ENCODE data around the gene METTL26. TPM values are rescaled to one million over a fixed set of nuclear protein-coding genes. Genes with fewer than 3 reads are reported as not detected.

METTL26 gene
- 46.0 and 125 TPM in 2 replicates for total RNA-seq (ENCODE audit: low replicate concordance)

DNA sequence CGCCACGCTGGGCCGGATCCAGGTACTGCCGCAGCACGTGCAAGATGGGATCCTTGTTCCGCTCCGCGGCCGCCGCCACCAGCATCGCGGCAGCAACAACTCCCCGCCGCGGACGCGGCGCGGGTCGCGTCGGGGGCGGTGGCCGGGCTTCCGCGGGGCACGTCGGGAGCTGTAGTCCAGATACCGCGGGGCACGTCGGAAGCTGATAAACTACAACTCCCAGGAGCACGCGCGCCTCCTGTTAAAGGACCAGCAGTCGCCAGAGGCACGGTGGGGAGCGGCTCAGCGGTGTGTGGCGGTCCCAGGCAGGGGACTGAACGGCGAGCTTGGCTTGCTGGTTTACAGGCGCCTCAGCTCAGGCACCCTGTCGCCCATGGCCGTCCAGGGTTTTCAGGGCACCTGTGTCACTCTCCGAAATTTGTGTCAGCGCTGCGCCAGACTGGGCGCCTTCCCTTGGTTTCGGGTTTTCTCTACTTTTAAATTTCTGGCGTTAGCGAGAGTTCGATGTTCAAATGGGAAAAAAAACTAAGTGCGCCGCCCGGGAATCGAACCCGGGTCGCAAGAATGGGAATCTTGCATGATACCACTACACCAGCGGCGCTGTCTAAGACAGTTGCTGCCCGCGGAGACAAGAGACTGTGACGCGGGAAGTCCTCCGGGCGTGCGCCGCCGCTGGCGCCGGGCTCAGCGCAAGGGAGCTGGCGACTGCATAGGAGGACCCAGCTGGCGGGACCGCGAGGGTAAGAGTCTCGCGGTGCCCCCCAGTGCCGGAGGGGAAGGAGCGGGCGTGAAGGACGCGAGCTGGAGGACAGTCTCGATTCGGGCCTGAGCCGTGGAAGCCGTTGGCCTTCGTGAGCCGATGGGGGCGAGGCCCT is at the start of gene METTL26:
Gene METTL26 (minus strand): TSS at position 100 of the 875 bp plus-strand sequence. CDS start 15 bp downstream, at position 85.
- peaks cover 12% of the 10 kb centered on the region for H3K79me2 ChIP-seq (ENCODE audit: low read depth)
- peaks cover 5% of the 10 kb centered on the region for H3K27me3 ChIP-seq
- no peak within 1 kb of the TSS for H3K27ac ChIP-seq
- DNase-seq (ENCODE audit: low spot score), result peak; percentile 98
- H3K36me3 Mint-ChIP-seq, result peaks cover 3% of the 10 kb centered on the region
- H3K4me2 ChIP-seq, result peak within 1 kb of the TSS; percentile 83
- H3F3A ChIP-seq (ENCODE audit: low read depth), result peaks cover 28% of the 10 kb centered on the region
- peaks cover 22% of the 10 kb centered on the region for H3K4me1 ChIP-seq
- peak within 1 kb of the TSS; percentile 86 for H2AFZ ChIP-seq (replicated peaks)
- peak within 1 kb of the TSS; percentile 24 for H3K9ac ChIP-seq
- peaks cover 26% of the 10 kb centered on the region for H3K4me1 Mint-ChIP-seq
- H3K9me3 ChIP-seq (ENCODE audit: low read depth), result no peaks in the 10 kb centered on the region
- TF ChIP-seq EZH2 (IDR thresholded peaks at IDR 0.05), result no peak
- TF ChIP-seq EZH2phosphoT487 (IDR thresholded peaks at IDR 0.05), result no peak
- TF ChIP-seq, protein P1, sequence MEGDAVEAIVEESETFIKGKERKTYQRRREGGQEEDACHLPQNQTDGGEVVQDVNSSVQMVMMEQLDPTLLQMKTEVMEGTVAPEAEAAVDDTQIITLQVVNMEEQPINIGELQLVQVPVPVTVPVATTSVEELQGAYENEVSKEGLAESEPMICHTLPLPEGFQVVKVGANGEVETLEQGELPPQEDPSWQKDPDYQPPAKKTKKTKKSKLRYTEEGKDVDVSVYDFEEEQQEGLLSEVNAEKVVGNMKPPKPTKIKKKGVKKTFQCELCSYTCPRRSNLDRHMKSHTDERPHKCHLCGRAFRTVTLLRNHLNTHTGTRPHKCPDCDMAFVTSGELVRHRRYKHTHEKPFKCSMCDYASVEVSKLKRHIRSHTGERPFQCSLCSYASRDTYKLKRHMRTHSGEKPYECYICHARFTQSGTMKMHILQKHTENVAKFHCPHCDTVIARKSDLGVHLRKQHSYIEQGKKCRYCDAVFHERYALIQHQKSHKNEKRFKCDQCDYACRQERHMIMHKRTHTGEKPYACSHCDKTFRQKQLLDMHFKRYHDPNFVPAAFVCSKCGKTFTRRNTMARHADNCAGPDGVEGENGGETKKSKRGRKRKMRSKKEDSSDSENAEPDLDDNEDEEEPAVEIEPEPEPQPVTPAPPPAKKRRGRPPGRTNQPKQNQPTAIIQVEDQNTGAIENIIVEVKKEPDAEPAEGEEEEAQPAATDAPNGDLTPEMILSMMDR (IDR thresholded peaks at IDR 0.05), result no peak
- peaks cover 13% of the 10 kb centered on the region for H3K27me3 Mint-ChIP-seq (ENCODE audit: insufficient read depth, low read depth)
- H4K20me1 ChIP-seq (ENCODE audit: low read depth), result peaks cover 23% of the 10 kb centered on the region
- H3K9me3 Mint-ChIP-seq, result peaks cover 3% of the 10 kb centered on the region
- peak within 1 kb of the TSS; percentile 79 for H3K4me3 ChIP-seq
- H3K27ac Mint-ChIP-seq, result peak within 1 kb of the TSS; percentile 97
- H3K36me3 ChIP-seq, result no peaks in the 10 kb centered on the region
- H3K4me3 Mint-ChIP-seq, result peak within 1 kb of the TSS; percentile 95

DNA sequence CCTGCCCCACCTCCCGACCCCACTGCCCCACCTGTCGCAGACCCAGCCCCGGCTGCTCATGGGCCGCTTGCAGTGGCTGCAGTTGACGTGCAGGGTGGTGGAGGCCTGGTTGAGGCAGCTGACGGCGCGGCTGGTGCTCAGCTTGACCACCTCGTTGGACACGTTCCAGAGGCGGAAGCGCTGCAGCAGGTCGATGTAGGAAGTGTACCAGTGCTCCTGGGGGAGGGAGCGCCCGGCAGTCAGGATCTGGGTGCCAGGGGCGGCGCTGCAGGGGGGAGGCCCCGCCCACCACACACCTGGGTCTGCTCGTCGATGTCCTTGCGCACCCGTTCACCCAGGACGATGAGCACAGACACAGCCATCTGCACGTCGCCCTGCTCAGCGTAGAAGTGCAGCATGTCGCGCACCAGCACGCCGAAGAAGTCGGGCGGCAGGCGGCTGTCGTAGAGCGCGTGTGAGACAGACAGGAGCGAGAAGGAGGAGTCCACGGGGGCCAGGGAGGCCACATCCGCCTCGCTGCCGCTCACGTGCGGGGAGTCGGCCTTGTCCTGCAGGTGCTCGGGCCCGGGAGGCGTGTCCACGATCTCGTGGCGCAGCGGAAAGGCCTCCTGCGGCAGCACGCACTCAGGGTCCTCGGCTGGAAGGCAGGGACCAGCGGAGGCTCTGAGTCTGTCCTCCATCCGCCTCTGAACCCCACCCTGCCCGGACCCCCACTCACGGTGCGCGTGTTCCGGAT is 49.0 kb upstream of the METTL26 start:
- Mint-ChIP-seq H3K27me3 (ENCODE audit: insufficient read depth, low read depth) (peaks cover 13% of the 10 kb centered on the region), H3K9me3 (no peaks in the 10 kb centered on the region), H3K36me3 (peaks cover 3% of the 10 kb centered on the region), H3K4me1 (peaks cover 30% of the 10 kb centered on the region), H3K4me3 (no peak overlapping the region), H3K27ac (no peak overlapping the region)
- H3K4me1 ChIP-seq, result peaks cover 14% of the 10 kb centered on the region
- DNase-seq (ENCODE audit: low spot score), result no peak
- H3K9ac ChIP-seq, result no peak overlapping the region
- no peak overlapping the region for H3K4me3 ChIP-seq
- H4K20me1 ChIP-seq (ENCODE audit: low read depth), result peaks cover 34% of the 10 kb centered on the region
- no peaks in the 10 kb centered on the region for H3K9me3 ChIP-seq (ENCODE audit: low read depth)
- H3K4me2 ChIP-seq, result no peak overlapping the region
- peaks cover 2% of the 10 kb centered on the region for H3K36me3 ChIP-seq
- no peak overlapping the region for H2AFZ ChIP-seq (replicated peaks)
- peaks cover 43% of the 10 kb centered on the region for H3K79me2 ChIP-seq (ENCODE audit: low read depth)
- peaks cover 51% of the 10 kb centered on the region for H3F3A ChIP-seq (ENCODE audit: low read depth)
- TF ChIP-seq, protein P1 (IDR thresholded peaks at IDR 0.05), result no peak
- no peak for TF ChIP-seq EZH2 (IDR thresholded peaks at IDR 0.05)
- TF ChIP-seq EZH2phosphoT487 (IDR thresholded peaks at IDR 0.05), result no peak
- H3K27me3 ChIP-seq, result no peaks in the 10 kb centered on the region
- H3K27ac ChIP-seq, result no peak overlapping the region

DNA sequence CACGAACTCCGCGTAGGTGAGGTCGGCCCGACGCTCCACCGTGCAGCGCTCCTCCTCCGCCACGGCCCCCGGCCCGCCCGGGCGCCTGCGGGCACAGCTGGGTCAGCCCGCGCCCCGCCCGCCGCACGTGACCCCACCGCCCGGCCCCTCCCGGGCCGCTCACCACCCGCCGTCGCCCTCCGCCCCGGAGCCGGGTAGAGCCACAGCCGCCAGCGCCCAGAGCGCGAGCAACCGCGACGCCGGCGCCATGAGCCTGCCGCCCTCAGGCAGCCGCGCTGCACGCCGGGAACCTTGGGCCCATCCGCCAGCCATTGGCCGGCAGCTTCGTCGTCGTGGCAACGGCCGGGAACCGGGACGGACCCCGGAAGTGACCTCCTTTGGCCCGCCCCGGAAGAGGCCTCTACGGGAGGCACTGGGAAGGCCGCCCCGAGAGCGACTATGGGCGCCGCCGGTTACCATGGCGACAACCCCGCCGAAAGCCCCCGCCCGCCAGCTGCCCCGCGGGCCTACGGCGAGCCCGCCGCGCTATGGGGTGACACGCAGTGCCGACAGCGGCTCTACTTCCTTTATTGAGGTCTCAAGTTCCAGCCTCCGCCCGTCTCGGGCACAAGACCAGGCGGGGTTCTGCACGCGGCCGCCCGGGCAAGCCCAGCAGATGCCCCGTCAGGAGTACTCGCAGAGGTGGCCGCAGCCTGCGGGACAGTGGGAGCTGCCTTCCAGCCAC is 48.1 kb upstream of the METTL26 start, which contains the start of gene JMJD8:
Gene JMJD8 (minus strand): TSS at position 264 of the 724 bp plus-strand sequence. CDS start 15 bp downstream, at position 249.
- Mint-ChIP-seq H3K27me3 (ENCODE audit: insufficient read depth, low read depth) (peaks cover 10% of the 10 kb centered on the region), H3K9me3 (no peaks in the 10 kb centered on the region), H3K36me3 (peaks cover 3% of the 10 kb centered on the region), H3K4me1 (peaks cover 26% of the 10 kb centered on the region), H3K4me3 (peak within 1 kb of the TSS; percentile 82), H3K27ac (no peak within 1 kb of the TSS)
- peaks cover 41% of the 10 kb centered on the region for H3K79me2 ChIP-seq (ENCODE audit: low read depth)
- H3K36me3 ChIP-seq, result peaks cover 2% of the 10 kb centered on the region
- H3K4me2 ChIP-seq, result peak within 1 kb of the TSS; percentile 87
- H3K9me3 ChIP-seq (ENCODE audit: low read depth), result no peaks in the 10 kb centered on the region
- H3K4me3 ChIP-seq, result peak within 1 kb of the TSS; percentile 55
- no peak within 1 kb of the TSS for H3K9ac ChIP-seq
- H3K27me3 ChIP-seq, result no peaks in the 10 kb centered on the region
- TF ChIP-seq, protein P1 (IDR thresholded peaks at IDR 0.05), result no peak
- TF ChIP-seq EZH2phosphoT487 (IDR thresholded peaks at IDR 0.05), result no peak
- no peak within 1 kb of the TSS for H2AFZ ChIP-seq (replicated peaks)
- H4K20me1 ChIP-seq (ENCODE audit: low read depth), result peaks cover 34% of the 10 kb centered on the region
- DNase-seq (ENCODE audit: low spot score), result peak; percentile 97
- no peak within 1 kb of the TSS for H3K27ac ChIP-seq
- H3F3A ChIP-seq (ENCODE audit: low read depth), result peaks cover 50% of the 10 kb centered on the region
- peaks cover 14% of the 10 kb centered on the region for H3K4me1 ChIP-seq
